Measurements from ENCODE around the gene ZNF516.

ZNF516 gene

DNA sequence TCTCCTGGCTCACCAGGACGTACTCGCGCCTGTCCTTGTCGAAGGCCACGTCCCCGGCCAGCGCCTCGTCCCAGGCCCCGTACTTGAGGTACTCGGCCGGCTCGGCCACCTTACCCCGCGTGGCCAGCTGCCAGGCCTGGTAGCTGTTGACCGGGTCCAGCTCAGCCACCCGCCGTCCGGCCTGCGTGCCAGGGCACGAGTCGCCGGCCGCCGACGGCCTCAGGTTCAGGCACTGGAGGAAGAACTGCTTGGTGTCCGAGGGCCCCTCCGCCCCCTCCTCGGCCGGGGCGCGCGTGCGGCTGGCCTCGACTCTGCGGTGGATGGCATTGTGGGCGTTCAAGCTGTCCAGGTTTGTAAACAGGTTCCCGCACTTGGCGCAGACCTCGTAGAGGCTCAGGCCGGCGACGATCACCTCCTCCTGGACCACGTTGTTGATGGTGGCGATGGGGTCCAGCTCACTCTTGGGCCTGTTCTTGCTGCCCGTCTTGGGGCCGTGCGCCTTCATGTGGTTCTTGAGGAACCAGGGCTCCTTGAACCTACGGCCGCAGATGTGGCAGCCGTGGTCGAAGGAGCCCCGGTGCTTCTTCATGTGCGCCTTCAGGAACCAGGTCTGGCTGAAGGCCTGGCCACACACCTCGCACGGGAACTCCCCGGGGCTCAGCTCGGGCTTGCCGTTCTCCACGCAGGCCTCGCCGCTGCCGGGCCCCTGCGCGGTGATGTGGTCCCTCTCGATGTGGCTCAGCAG lies 53.2 kb downstream of the ZNF516 start:
- no peak for DNase-seq

DNA sequence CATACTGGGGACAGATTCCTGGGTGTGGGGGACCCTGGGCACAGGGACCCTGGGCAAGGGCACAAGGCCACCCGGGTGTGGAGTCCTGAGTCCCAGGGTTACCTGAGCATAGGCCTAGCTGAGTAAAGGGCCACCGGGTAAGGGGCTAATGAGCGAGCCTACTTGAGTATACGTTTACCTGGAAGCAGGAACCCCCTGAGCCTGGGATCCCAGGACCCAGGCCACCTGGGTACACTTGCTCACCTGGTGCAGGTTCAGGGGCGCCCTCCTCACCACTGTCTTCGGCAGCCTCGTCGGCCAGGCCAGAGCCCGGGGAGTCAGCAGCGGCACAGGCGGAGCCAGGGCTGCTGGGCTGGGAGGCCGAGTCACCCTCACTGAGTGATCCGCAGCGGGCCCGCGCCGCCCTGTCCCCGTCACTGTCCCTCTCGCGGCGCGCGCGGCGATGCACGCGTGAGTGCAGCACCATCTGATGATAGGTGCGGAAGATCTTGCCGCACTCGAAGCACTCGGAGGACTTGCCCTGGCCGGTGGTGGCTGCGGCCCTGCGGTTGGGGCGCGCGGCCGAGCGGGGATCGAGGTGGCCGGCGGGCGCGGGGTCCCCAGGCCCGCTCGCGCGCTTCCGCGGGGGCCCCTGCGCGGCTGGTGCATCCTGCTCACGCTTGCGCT lies 53.9 kb downstream of the ZNF516 start:
- DNase-seq: no peak

GRCh38 chr18:76437910-76438309 lies 57.1 kb downstream of the ZNF516 start:
- DNase-seq: no peak

DNA sequence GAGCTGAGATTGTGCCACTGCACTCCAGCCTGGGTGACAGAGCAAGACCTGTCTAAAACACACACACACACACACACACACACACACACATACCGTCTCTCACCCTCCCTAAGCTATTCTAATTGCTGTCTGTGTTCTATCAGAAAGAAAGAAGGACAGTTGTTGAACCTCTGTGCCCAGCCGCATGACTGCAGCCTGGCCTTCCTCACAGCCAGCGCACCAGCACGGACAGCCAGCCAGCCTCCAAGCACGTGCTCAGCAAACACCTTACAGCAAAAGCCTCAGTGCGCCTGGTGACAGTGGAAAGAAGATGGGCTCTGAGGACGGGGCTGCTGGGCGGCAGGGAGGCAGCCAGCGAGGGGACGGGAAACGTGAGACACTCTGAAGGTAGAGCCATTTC lies 58.0 kb downstream of the ZNF516 start:
- no peak for DNase-seq

- no peak for DNase-seq
Measured at GRCh38 chr18:76436342-76436741, 58.7 kb downstream of the ZNF516 start.

- DNase-seq: no peak
Measured at GRCh38 chr18:76435316-76435989, 59.6 kb downstream of the ZNF516 start.

GRCh38 chr18:76434452-76434851 lies 60.6 kb downstream of the ZNF516 start:
- DNase-seq: no peak

- DNase-seq: no peak
Measured at GRCh38 chr18:76433788-76434187, 61.3 kb downstream of the ZNF516 start.

DNA sequence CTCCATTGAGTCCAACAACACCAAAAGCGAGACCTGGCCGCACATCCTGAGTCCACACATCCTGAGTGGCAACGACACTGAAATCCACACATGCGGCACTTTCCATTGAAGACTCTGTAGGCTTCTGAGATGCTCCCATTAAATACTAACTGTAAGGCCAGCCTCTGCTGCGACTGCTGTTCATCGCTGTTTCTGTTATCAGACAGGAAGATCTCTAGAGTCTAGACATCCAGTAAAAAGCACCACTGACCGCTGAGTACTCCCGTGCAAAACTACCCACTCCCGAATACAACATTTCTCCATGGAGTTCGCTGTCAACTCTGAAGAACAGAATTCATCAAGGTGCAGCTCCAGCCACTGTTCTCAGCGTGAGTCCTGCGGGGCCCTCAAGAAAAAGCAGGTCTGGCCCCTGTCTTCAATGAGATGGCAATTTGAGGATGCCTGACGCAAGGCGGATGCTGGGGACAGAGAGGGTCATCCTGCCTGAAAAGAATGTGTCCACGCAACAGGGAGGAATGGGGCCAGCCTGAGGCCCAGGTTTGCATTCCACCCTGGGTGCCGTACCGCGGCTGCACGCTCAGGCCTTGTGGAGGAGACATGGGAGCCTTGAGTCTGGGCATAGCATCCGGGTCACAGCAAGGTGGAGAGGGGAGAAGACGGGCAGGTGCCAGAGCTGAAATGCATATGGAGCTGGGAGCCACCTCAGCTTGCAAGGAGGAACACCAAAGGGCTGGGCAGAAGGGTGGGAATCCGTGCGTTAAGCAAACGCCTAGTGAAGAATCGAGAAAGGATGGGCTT lies 61.9 kb downstream of the ZNF516 start:
- no peak for DNase-seq

- no peak for DNase-seq
Measured at GRCh38 chr18:76432274-76432755, 62.7 kb downstream of the ZNF516 start.

DNA sequence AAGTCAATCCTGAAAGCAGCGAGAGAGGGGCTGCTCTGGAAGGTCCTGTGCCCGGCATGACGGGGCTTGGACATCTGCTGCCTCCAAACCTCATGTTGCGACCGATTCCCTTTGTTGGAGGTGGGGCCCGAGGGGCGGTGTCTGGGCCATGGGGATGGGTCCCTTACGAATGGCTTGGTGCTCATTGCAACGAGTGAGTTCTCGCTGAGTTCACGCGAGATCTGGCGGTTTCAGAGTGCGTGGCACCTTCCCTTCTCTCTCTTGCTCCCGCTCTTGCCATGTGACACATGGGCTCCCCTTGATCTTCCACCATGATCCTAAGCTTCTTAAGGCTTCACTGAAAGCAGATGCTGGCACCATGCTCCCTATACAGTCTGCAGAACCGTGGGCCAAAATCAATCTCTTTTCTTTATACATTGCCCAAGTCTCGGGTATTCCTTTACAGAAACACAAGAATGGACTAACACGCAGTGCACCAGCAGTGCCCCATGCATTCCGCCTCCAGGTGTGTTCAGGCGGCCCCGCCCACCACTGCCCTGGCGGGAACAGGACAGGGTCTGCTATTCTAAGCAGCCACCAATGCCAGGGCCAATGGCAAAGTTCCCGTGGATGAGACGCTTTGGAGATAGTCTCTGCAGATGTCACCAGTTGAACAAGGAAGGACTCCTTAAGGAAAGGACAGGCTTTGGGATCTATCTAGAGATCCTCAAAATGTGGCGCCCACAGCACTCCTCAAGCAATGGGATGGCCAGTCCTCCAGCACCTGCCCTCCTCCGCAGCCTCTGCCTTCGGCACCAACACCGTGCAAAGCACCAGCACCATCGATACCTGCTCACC lies 63.4 kb downstream of the ZNF516 start:
- DNase-seq: no peak

- no peak for DNase-seq
Measured at GRCh38 chr18:76430636-76431035, 64.4 kb downstream of the ZNF516 start.

DNA sequence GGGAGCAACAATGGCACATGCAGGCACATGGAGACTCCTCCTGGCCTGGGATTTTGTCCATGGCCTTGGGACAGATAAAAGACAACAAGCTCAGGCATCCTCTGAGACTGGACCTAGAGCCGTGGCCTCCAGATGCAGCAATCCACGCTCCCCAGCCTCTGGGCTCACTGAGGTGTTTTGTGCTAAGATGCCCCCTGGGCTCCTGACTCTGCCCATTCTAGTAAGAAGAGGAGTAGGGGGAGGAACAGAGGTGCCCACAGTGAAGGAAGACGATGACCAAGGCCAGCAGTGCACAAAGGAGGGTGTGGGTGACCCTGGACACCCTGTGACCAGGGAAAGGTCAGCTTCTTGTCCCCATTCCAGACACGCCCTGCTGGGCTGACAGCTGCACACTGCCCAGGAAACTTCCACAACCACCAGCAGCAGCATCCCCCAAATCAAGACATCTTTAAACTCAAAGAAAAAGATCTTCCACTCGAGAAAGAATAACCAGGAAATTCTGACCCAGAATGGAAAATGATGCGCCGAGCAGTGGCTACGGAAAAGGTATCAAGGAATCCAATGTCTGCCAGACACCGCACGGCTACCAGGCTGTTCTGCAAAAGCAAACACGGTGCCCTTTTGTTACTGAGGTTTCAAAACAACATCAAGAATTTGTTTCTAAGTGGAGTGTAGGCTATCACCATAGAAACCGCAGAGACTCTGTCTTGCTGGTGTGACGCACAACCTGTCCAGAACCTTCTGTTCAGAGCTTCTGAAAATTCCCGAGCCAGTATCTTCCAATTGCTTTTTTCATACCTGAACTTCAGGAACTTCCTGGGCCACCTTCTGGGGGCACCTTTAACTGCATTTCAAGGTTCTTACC lies 65.5 kb downstream of the ZNF516 start:
- DNase-seq: no peak

GRCh38 chr18:76428396-76429261 lies 66.4 kb downstream of the ZNF516 start:
- no peak for DNase-seq

DNA sequence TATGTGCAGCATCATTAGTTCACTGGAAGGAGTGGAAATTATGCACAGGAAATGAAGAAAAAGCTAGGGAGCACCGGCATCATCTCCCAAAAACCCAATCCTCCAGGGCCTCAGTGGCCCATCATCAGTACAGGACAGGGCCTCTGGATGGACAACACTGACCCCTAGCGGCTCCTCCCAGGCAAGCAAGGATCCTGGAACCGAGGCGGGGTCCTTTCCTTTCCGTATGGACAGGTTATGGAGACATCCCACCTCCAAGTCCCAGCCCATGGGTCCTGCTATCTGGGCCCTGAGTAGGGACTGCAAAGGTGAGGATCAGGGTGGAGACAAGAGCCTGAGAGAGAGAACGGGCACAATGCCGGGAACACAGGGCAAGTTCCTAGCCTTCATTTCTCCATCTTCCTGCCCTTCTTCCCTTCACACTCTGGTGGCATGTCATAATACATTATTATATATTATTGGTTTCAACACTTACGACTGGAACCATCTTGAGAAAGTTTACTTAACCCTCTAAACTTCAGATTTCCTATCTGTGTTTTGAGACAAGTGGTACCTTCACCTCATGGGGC lies 68.2 kb downstream of the ZNF516 start:
- no peak for DNase-seq

DNA sequence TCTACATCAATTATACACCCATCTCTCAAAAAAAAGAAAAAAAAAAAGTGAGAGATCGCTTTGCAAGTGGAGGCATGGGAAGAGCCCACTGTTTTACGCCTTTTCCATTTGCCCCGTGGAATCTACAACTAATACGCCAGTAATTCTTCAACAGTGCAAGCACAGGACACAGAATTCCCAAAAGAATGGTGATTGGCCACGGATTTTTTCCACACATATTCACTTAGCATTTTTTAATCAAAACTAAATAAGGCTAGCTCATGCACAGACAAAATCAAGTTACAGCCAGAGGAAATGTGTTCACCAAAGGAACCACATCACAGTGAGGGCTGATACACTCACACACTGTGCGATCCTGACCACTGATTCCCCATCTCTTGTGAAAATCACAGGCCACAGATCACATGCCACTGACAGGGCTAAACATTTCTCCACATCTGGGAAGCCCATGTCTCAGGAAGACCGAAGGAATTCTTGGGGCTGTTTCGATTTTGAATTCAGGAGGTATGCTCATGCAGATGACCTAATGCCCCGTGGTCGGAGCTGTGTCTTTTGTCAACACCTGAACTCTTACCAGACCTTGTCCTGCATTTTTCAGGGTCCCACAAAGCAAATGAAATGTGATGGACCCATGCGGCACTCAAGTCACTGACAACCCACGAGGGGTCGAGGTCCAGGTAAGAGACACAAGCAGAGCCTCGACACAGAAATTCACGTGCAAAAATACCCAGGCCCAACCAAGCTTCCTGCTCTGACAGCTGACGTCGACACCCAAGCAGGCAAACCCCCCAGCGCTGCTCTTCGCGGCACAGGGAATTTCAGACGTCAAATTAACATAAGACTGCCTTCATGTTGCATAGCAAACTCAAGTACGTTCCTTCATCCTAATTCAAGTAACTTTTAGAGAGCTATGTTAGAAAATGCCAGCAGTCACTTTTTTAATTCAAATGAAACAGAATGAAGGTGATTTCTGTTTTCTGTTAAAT lies 69.6 kb downstream of the ZNF516 start:
- DNase-seq: no peak

DNA sequence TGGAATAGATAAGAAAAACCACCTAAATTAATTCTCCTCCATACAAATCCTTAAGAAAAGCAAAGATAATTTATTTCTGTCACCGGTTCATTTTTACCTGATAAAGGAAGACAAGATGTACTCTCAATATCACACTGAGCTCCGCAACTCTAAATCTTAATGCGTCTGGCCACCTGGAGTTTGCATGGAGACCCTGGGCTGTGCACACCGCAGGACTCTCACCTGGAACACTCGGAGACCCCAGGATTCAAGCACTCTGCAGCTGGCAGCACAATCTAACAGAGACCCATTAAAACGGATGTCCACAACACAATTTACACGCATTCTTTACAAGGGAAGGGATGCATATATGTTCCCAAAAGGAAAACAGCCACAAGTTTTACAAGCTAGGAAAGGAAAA lies 72.2 kb downstream of the ZNF516 start:
- DNase-seq: no peak

- DNase-seq: no peak
Measured at GRCh38 chr18:76422121-76422520, 72.9 kb downstream of the ZNF516 start.

Data from right kidney (tissue), 1 donor.